NCI-H1048 (cell line): ENCODE measurements around the gene ZNF593.

Source experiments
- DNase-seq: peaks from one replicate; lab custom pipeline; 2025; lab: John Stamatoyannopoulos, UW

Gene ZNF593

GRCh38 chr1:26148887-26149286, 20.8 kb upstream of the ZNF593 start:
- DNase-seq = no peak

GRCh38 chr1:26153966-26154532, 15.7 kb upstream of the ZNF593 start:
- no peak for DNase-seq

- DNase-seq = no peak
Observed at GRCh38 chr1:26154750-26155149, 15.0 kb upstream of the ZNF593 start.

GRCh38 chr1:26155370-26156284, 14.1 kb upstream of the ZNF593 start:
- no peak for DNase-seq

GRCh38 chr1:26156285-26157038, 13.2 kb upstream of the ZNF593 start:
- DNase-seq = no peak

GRCh38 chr1:26158271-26158907, 11.3 kb upstream of the ZNF593 start:
- DNase-seq = no peak

- no peak for DNase-seq
Observed at GRCh38 chr1:26158908-26159742, 10.6 kb upstream of the ZNF593 start, which contains the start of gene FAM110D. TSS of gene FAM110D (plus strand) at chr1:26159079. CDS start at chr1:26161292, 2,213 bp downstream.

- no peak for DNase-seq
Observed at GRCh38 chr1:26159743-26160039, 10.0 kb upstream of the ZNF593 start.

- no peak for DNase-seq
Observed at GRCh38 chr1:26160527-26161414, 8.9 kb upstream of the ZNF593 start.

GRCh38 chr1:26161415-26162219, 8.1 kb upstream of the ZNF593 start:
- no peak for DNase-seq

GRCh38 chr1:26162220-26162709, 7.4 kb upstream of the ZNF593 start:
- DNase-seq = no peak

GRCh38 chr1:26163684-26164035, 6.0 kb upstream of the ZNF593 start:
- no peak for DNase-seq

- no peak for DNase-seq
Observed at GRCh38 chr1:26164036-26164860, 5.5 kb upstream of the ZNF593 start.

- no peak for DNase-seq
Observed at GRCh38 chr1:26164861-26165842, 4.6 kb upstream of the ZNF593 start.

- DNase-seq = no peak
Observed at GRCh38 chr1:26166719-26167281, 2.9 kb upstream of the ZNF593 start.

- DNase-seq = no peak
Observed at GRCh38 chr1:26168410-26169197, 1.1 kb upstream of the ZNF593 start, which contains the start of gene C1orf232. TSS of gene C1orf232 (minus strand) at chr1:26168963. CDS start at chr1:26168499, 464 bp downstream.
